Body of pancreas (tissue), 4 donors: ENCODE measurements around the gene TACR1. TPM values are rescaled to one million over a fixed set of nuclear protein-coding genes. Genes with fewer than 3 reads are reported as not detected.

Experiments
- ATAC-seq: fragments of 150-250 bp; one replicate; pipeline ENCODE4 v1.9.1; 2016
- DNase-seq, 4 donors: peaks; one replicate each; pipeline ENCODE4 v3.0.0-alpha.2; 2019
- H3K27ac ChIP-seq, 4 donors: fragments of 200-600 bp; sonication (generic); 1 replicate in 3 of 4; 2 replicates in 1 of 4; pipeline versions ENCODE4 v1.5.1 to v1.6.1; 2016 to 2019; ENCODE audit warnings: mild to moderate bottlenecking in 1 of 4, mixed read lengths in 1 of 4, moderate library complexity in 1 of 4
- H3K27me3 ChIP-seq, 2 donors: fragments of 200-600 bp; sonication (generic); one replicate each; pipeline ENCODE4 v1.6.0; 2016; ENCODE audit warnings: mild to moderate bottlenecking in 1 of 2
- H3K36me3 ChIP-seq, 2 donors: fragments of 200-600 bp; sonication (generic); replicated peaks in 1 of 2; 2 replicates each; pipeline ENCODE4 v1.5.1; 2016; ENCODE audit warnings: low read depth in 2 of 2; ENCODE audit not compliant: insufficient read depth in 1 of 2
- H3K4me1 ChIP-seq: fragments of 200-600 bp; sonication (generic); one replicate; pipeline ENCODE4 v1.6.0; 2016
- H3K4me3 ChIP-seq, 2 donors: fragments of 200-600 bp; sonication (generic); 1 replicate in 1 of 2; 2 replicates in 1 of 2; pipeline ENCODE4 v1.5.1; 2016 to 2019
- H3K9me3 ChIP-seq, 3 donors: fragments of 200-600 bp; sonication (generic); 1 replicate in 2 of 3; 2 replicates in 1 of 3; pipeline ENCODE4 v1.5.1; 2016
- CTCF ChIP-seq, 7 experiments: fragments of 450-650 bp in 4 of 7; fragments of 200-600 bp in 3 of 7; sonication (generic) in 3 of 7; IDR thresholded peaks; one replicate each; pipeline ENCODE4 v1.5.1; 2016 to 2019; ENCODE audit warnings: antibody characterized with exemption in 7 of 7
- POLR2A ChIP-seq, 3 donors: fragments of 450-650 bp; IDR thresholded peaks; one replicate each; pipeline ENCODE4 v1.6.1; 2016; ENCODE audit warnings: antibody characterized with exemption in 3 of 3, mild to moderate bottlenecking in 2 of 3
- WGBS, 2 donors: methylation state at CpG; one replicate each; pipeline ENCODE4 v1.1.5; 2017; 5-methylcytosine and 5-hydroxymethylcytosine counted together
- intact Hi-C: fragments of 100-400 bp; cut with DNase I; formaldehyde crosslinking; loops from one replicate; pipeline ENCODE4 v1.15.1; 2023
- total RNA-seq, 2 donors: library from RNA; depleted of rRNA; stranded (reverse); fragments of >200 nt; gene quantifications; one replicate each; pipeline ENCODE4 v1.1.0, GENCODE V29; 2016

Gene TACR1
- total RNA-seq, 2 donors from 2014 or later, result 0.52 TPM; not detected in 1

DNA sequence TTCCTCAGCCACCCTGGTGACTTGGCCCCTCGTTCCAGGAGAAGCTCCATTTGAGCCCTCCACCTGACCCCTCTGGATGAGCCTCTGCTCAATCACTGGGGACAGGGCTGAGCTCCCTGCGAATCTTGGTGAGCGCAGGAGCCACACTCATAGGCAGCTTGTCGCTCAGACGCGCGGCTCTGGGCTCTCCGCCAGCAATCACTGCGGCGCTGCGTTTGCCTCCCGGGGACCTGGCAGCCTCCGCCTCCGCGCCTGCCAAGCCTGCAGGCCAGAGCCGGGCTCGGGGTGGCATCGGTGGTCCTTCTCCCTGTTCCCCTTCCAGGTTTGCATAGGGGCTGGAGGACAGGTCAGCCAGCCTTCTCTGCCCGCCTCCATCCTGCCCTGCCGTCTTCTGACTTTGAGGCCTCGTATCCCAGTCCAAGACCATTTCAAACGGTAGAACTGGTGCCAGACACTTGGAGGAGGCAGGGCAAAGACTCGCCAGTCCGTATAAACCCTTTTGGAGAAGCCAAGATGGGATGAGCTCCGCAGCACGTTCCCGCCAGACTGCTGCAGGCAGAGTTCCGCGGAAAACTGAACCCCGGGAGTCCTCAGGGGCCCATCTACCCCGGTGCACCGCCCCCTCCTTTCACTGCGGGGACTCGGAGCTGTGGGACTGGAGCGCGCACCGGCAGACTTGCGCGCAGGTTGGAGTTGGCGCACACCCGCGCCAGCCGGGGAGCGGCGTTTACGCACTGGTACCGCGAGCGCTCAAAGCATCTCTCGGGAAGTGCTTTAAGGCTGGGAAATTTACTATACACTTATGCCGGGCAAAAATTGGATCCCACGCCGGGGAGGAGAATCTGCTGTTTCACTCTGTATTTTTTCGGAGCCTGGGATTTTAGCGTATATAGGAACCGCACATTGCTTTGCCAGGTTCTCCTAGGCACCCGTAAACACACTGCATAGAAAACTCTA is 1.1 kb upstream of the TACR1 start:
- no peaks in the 10 kb centered on the region for H3K9me3 ChIP-seq
- H3K27me3 ChIP-seq, result no peaks in the 10 kb centered on the region
- no peaks in the 10 kb centered on the region for H3K36me3 ChIP-seq
- peak; percentile 67 to 87 (median 78) for DNase-seq
- no peak overlapping the region for H3K4me3 ChIP-seq
- H3K27ac ChIP-seq, result no peak overlapping the region
- TF ChIP-seq POLR2A (IDR thresholded peaks at IDR 0.05), result no peak
- no peak for TF ChIP-seq CTCF (IDR thresholded peaks at IDR 0.05)
- 1 to 2% methylated on average over 20 to 56 of the region's 57 CpGs for WGBS, 2 donors
- peaks cover 22% of the 10 kb centered on the region for H3K4me1 ChIP-seq
- ATAC-seq, result peak; percentile 76
- intact Hi-C loops, result no loop called here

DNA sequence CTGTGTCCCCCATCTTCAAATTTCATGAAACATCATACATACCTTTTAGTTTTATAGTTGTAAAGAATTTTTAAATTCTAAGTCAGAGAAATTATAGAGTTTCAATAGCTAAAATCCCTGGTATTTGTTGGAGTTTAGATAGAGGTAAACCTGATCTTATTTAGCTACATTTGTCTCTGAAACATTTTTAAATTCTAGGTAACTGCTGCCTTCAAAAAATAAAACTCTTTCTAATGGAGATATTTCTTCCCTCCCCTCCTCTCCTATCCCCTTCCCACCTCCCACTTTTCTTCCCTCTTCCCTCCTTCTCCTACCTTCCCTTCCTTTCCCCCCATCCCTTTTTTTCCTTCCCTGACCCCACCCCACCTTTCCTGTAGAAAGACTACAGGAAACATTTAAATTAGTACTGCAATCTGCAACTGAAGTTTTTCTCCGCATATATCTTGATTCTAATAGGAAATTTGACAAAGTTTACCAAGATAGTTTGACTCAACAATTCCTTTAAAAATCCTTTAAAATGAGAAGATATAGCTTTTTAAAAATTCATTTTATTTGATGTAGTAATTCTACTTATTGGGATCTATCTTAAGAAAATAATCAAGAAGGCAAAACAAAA is 4.1 kb downstream of the TACR1 start:
- Histone ChIP-seq H3K27ac (no peak overlapping the region), H3K27me3 (no peaks in the 10 kb centered on the region), H3K4me3 (no peak overlapping the region), H3K4me1 (peaks cover 15% of the 10 kb centered on the region), H3K9me3 (no peaks in the 10 kb centered on the region), H3K36me3 (no peaks in the 10 kb centered on the region)
- ATAC-seq (no peak), DNase-seq (no peak)
- 83 to 93% methylated on average over 1 of the region's 1 CpG for WGBS, 2 donors
- intact Hi-C loops, result no loop called here
- no peak for TF ChIP-seq POLR2A (IDR thresholded peaks at IDR 0.05)
- no peak for TF ChIP-seq CTCF (IDR thresholded peaks at IDR 0.05)

DNA sequence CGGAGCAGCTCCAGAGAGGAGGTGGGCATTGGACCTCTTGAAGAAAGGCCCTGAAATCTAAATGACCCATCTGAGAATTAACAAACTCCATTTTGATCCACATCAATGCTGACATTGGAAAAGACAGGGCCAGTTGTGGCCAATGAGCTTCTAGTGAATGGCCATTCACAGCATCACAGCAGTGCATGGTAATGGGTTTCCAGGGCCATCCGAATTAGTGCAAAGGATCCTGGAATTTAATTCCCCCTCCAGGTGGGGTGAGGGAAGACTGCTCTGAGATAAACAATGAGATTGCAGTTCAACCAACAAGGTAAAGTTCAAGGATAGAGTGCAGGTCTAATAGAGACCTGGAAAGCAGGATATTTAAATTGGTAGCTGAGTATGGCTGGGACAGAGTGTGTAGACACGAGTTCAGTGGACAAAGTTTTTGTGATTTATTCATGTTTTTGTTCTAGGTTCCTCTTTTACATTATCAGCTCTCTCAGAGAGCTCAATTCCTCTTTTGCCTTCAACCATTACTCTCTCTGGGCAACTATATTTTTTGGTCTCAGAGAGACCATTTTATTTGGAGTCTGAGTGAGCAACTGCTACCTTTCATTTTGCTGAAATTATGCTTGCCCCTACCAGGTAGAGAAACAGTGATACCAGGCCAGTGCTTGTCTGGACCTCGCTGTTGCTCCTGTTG is 5.0 kb downstream of the TACR1 start:
- peaks cover 7% of the 10 kb centered on the region for H3K4me1 ChIP-seq
- no peak for TF ChIP-seq CTCF (IDR thresholded peaks at IDR 0.05)
- no peak for TF ChIP-seq POLR2A (IDR thresholded peaks at IDR 0.05)
- H3K4me3 ChIP-seq, result no peak overlapping the region
- 64 to 67% methylated on average over 4 of the region's 4 CpGs for WGBS, 2 donors
- no peak for ATAC-seq
- H3K27ac ChIP-seq, result no peak overlapping the region
- H3K36me3 ChIP-seq, result no peaks in the 10 kb centered on the region
- no peaks in the 10 kb centered on the region for H3K27me3 ChIP-seq
- no peaks in the 10 kb centered on the region for H3K9me3 ChIP-seq
- DNase-seq, result no peak
- intact Hi-C loops, result no loop called here

GRCh38 chr2:75192496-75192895 is 6.8 kb downstream of the TACR1 start:
- Histone ChIP-seq H3K36me3 (no peaks in the 10 kb centered on the region), H3K4me1 (no peaks in the 10 kb centered on the region), H3K4me3 (no peak overlapping the region), H3K27me3 (no peaks in the 10 kb centered on the region), H3K27ac (no peak overlapping the region), H3K9me3 (no peaks in the 10 kb centered on the region)
- intact Hi-C loops, result no loop called here
- DNase-seq (no peak), ATAC-seq (no peak)
- TF ChIP-seq CTCF (IDR thresholded peaks at IDR 0.05), result no peak
- WGBS, 2 donors, result 82 to 84% methylated on average over 1 of the region's 1 CpG
